ENCODE data around the gene SMAGP.

DNA sequence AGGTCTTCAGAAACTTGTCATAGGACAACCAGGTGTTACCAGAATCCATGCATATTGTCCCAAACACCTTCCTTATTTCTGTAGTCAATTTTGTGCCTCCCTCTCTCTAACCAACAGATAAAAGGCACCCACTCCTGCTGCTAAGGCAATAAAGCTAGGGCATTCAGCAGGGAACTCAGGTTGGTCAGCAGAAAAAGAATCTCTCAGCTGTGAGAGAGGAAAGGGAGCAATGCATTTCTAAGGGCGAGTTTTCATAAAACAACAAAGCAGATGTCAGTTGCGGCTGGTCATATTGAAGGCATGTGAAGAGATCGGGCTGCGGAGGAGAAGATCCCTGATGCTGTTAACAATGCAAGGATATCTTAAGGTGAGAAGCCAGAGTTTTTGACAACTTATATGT lies 45.0 kb downstream of the SMAGP start:
- TF ChIP-seq POLR2AphosphoS5 (IDR thresholded peaks at IDR 0.05), result no peak
- TF ChIP-seq, protein P1, sequence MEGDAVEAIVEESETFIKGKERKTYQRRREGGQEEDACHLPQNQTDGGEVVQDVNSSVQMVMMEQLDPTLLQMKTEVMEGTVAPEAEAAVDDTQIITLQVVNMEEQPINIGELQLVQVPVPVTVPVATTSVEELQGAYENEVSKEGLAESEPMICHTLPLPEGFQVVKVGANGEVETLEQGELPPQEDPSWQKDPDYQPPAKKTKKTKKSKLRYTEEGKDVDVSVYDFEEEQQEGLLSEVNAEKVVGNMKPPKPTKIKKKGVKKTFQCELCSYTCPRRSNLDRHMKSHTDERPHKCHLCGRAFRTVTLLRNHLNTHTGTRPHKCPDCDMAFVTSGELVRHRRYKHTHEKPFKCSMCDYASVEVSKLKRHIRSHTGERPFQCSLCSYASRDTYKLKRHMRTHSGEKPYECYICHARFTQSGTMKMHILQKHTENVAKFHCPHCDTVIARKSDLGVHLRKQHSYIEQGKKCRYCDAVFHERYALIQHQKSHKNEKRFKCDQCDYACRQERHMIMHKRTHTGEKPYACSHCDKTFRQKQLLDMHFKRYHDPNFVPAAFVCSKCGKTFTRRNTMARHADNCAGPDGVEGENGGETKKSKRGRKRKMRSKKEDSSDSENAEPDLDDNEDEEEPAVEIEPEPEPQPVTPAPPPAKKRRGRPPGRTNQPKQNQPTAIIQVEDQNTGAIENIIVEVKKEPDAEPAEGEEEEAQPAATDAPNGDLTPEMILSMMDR (IDR thresholded peaks at IDR 0.05 in 8 of 11, conservative IDR thresholded peaks at IDR 0.05 in 3 of 11), result no peak

Data from spleen (tissue), 7 donors.